A204.1 (cell line): ENCODE results near the gene NIPAL1.

Experiments
- FAIRE-seq: peaks from 2 replicates; lab custom pipeline; 2012; peaks lifted over from hg19 to GRCh38; lab: Jason Lieb, UNC

Gene NIPAL1

DNA sequence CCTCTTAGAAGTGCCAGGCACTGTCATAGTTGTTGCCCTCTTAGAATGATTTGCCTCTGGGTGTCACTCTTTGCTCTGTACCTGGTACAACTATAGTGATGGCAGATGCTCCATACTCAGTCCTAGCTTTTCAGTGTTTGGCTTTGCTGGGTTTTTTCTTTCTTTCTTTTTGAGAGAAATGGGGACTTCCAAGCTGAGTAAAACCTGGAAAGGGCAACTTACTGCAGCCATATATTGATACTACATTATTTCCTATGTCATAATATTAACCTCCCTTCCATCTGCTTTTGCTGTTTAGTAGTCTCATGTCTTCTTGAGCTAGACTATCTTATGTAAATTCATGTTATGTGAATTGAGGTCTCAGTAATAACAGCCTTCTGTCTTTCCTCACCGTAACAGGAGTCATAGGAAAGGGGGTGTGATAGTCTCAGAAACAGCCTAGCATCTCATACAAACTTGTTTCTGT lies 49.0 kb downstream of the NIPAL1 start:
- FAIRE-seq: no peak

DNA sequence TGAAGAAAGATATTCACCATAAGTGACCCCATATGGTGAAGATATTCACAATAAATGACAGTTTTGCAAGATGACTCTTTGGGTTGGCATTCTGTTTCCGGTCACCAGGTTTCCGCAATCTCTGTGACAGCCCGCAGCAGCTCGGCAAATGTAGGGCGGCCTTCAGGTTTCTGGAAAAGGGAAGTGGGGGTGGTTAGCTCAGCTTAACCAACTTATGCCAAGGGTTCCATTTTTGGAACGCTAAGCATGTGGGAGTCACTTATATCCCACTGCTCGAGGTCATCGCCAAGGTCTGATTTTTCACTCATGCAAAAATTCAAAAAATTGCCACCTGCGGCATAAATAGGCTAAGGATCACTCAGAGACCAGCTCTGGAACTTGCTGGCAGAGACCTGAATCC lies 51.0 kb downstream of the NIPAL1 start:
- FAIRE-seq: no peak

DNA sequence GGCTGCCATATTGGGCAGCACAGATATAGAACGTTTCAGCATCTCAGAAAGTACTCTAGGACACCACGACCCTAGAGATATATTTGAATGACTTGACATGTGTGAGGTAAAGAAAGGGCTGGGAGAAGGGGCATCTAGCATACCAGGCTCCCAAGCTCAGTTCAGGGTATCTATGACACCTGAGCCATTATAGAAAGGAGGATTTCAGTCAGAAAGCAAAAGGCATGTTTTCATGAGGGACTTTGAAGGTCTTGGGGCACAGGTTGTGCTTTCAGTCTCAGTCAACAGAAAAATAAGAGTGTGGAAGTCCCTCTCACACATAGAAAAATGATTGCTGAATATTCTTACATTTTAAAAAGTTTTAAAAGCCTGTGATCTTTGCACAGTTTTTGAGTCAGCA lies 51.6 kb downstream of the NIPAL1 start:
- no peak for FAIRE-seq

DNA sequence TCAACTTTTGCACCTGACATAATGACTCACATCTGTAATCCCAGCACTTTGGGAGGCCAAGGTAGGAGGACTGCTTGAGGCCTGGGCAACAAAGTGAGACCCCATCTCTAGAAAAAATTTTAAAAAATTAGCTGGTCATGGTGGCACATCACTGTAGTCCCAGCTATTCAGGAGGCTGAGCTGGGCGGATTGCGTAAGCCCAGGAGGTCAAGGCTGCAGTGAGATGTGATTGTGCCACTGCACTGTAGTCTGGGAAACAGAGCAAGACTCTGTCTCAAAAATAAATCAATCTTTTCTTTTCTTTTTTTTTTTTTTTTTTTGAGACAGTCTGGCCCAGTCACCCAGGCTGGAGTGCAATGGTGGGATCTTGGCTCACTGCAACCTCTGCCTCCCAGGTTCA lies 52.5 kb downstream of the NIPAL1 start:
- FAIRE-seq: no peak

DNA sequence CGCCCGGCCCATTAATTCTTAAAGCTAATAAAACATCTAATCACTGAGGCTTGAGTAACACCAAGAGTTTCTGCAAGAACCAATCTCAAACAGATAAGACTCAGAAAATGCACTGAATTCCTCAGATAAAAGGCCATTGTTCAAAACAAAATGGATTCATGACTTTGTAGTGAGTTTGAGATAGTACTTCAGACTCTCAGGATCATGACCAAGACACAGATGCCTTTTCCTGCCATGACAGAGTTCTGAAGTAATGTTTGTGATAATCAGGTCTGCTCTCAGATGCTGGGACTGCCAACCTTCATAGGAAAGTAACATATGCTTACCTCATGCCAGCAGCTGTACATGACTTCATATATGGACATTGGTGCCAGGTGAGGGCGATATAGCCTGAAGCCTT lies 54.6 kb downstream of the NIPAL1 start:
- FAIRE-seq: no peak

DNA sequence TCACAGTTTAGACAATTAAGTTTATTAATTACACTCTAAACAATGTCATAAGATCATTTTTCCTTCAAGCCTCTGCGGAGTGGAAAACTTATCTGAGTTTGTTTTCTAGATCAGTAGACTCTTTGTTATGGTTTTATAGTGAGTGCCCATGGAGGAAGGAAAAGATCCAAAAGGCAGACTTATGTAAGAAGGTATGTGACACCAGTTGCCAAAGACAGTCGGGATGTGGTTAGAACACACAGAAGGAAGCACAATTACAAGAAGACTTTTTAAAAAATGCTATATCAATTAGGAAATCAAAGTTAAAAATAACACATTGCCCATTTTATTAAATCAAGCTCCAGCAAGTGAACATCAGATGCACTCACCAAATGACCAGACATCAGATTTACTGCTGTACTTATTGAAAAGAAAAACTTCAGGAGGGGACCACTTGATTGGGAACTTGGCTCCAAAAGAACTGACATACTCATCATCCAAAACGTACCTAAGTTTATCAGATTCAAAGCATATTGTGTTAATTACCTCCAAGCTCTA lies 57.1 kb downstream of the NIPAL1 start:
- no peak for FAIRE-seq

DNA sequence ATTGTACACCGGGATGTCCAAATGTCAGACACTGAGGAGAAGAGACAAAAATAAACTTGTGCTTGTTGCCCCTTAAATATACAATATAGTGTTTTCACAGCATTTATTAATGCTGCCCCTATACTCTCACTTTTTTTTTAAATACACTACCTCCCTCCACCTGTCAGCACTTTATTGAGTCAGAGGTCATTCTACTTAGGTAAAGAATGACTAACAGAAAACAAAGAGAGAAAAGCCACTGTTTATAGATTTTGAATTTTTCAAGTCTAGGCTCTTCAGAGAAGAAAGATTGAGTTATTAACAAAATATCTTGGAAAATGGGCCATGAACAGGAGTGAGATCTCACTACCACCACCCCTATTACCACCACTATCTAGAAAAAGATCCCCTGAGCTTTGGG lies 58.1 kb downstream of the NIPAL1 start:
- FAIRE-seq: no peak

DNA sequence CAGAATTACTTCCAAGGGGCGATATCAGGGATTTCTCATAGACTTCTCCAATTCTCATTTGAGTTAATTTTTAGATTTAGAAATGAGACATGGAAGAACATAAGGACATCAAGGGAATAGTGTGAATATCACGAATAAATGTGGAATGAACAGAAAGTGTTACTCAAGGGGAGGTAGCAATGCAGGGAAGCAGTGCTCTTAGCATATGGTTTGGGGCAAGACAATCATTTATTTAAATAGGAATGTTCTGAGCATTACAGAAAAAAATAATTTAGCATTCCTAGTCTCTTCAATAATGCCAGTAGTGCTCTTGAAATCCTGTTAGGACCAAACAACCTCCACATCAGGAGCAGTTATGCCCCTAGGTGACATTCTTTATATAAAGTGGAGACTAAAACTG lies 61.9 kb downstream of the NIPAL1 start:
- no peak for FAIRE-seq

DNA sequence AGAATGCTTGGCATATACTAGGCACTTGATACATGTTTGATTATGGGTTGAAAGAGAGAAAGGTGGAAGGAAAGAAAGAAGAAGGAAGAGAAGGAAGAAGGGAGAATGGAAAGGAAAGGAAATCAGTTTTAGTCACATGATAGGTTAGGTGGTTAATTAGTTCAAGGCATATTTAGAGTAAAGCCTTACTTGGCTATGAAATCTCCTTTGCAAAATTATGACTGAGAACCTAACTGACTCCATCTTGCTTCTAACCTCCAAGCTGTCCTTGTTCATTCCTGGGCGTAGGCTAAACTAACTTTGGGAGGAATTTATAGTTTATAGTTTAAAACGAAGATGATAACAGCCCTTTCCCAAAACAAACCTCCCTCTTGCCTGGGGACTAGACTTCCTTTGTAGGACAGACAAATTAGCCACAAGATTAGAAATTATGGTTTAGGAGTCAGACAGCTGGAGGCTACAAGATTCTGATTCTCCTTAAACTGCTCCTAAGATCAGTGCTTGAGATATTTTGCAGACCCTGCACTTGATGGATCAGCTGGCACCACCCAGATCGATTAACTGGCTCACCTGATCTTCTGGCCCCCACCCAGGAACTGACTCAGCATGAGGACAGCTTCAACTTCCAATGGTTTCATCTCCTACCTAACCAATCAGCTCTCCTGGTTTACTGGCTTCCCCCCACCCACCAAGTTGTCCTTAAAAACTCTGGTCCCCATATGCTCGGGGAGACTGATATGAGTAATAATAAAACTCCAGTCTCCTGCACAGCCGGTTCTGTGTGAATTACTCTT lies 62.5 kb downstream of the NIPAL1 start:
- FAIRE-seq: no peak

DNA sequence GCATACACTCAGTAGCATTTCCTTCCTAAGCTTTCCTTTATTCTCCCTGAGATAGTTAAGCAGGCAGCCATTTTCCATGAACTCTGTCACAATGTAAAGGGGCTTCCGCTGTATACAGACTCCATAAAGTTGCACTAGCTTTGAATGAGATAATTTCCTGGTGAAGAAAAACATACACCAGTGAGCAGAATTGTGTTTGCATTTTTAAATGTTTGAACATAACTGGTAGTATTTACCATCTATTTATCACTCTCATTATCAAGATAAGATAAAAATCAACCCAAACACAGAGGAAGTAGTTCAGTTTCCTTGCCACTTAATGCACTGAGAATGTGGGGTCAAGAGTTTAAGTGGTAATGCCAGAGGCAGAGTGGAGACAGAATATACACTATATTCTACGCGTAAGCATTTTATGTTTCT lies 63.4 kb downstream of the NIPAL1 start:
- no peak for FAIRE-seq

DNA sequence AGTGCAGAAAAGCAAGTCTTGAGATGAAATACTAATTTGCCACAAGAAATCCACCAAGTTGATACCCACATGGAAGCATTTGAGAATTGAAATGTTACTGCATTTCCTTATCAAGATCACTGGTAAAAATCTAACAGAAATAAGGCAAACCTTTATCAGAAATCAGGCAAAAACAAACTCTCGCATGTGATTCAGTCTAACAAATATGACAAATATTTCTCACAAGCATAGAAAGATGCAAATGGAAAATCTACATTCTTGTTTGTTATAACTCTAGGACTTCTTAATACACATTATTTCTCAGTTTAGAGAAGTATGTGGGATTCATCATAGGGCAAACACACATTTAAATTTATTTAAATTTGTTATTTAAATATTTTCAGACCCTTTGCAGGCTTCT lies 64.6 kb downstream of the NIPAL1 start:
- no peak for FAIRE-seq

DNA sequence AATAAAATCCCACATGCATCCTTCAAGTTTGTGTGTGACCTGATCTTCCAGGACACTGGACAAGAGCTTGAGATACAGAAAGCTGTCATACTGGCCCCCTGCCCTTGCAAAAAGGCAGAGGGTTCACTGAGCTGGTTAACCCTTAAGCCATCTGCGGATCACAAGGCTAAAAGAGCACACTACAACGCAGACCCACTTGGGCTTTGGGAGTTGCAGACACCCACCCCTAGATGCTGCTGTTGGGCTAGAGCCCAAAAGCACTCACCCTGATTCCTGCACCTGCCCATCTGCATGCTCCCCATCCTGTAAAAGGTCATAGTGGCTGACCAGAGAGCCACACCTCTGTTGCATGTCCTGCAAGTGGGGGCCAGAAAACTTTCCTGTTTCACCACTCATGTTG lies 66.4 kb downstream of the NIPAL1 start:
- no peak for FAIRE-seq

DNA sequence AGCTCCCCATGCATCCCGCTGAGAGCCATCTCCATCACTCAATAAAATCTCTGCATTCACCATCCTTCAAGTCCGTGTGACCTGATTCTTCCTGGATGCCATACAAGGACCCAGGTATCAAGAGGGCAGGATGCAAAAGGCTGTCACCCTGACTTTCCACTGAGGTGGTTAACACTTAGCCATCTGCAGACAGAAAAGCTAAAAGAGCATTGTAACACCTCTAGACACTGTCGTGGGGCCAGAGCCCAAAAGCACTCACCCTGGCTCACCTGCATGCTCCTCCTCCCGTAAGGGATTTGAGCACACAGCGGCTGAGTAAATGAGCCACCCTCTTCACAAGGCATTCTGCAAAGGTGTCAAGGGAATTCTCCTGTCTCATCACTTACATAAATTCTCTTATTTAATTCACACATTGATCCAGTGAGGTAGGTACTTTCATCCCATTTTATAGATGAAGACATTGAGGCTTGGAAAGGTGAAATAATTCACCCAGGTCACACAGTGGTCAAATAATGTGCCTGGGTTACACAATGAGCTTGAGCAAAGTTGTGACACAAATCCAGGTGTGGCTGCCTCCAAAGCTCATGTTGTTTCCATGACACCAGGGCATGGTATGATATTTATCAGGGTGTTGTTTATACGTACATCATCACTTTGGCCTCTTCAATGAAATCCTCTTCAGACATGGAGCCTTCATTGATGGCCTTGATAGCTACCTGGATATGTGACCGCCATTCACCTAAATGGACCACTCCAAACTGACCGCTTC lies 69.4 kb downstream of the NIPAL1 start:
- FAIRE-seq: no peak
